Tibial artery (tissue), 4 donors: ENCODE measurements around the gene ZNF835.
A peak's percentile ranks its signal among the peaks of the same experiment; 100 is the strongest.

Source experiments
- DNase-seq, 2 donors: peaks; one replicate each; pipeline ENCODE4 v3.0.0-alpha.2; 2019
- H3K27ac ChIP-seq, 2 donors: fragments of 200-600 bp; sonication (generic) in 1 of 2; 1 replicate in 1 of 2; 2 replicates in 1 of 2; pipeline ENCODE4 v1.5.1; 2018 to 2019; ENCODE audit warnings: mild to moderate bottlenecking in 1 of 2
- H3K27me3 ChIP-seq, 2 donors: fragments of 200-600 bp; sonication (generic) in 1 of 2; one replicate each; pipeline versions ENCODE4 v1.5.1 to v1.6.0; 2016 to 2019
- H3K36me3 ChIP-seq, 3 donors: fragments of 200-600 bp; sonication (generic) in 2 of 3; one replicate each; pipeline ENCODE4 v1.5.1; 2016 to 2019; ENCODE audit warnings: mild to moderate bottlenecking in 2 of 3
- H3K4me1 ChIP-seq, 4 donors: fragments of 200-600 bp; sonication (generic) in 2 of 4; 1 replicate in 3 of 4; 2 replicates in 1 of 4; pipeline ENCODE4 v1.5.1; 2016 to 2019
- H3K4me3 ChIP-seq, 2 donors: fragments of 200-600 bp; sonication (generic) in 1 of 2; 1 replicate in 1 of 2; 2 replicates in 1 of 2; pipeline ENCODE4 v1.5.1; 2018 to 2019; ENCODE audit warnings: mild to moderate bottlenecking in 2 of 2
- H3K9me3 ChIP-seq, 3 donors: fragments of 200-600 bp; sonication (generic) in 1 of 3; one replicate each; pipeline ENCODE4 v1.5.1; 2016 to 2019
- intact Hi-C: fragments of 100-400 bp; cut with DNase I; formaldehyde crosslinking; loops from one replicate; pipeline ENCODE4 v1.15.0; 2023; ENCODE audit warnings: low total_unique reads
- TF ChIP-seq, protein P1 (sequence below), 2 experiments: fragments of 200-600 bp in 1 of 2; fragments of 450-650 bp in 1 of 2; IDR thresholded peaks; one replicate each; pipeline ENCODE4 v1.5.1; 2017 to 2019; ENCODE audit warnings: antibody characterized with exemption in 2 of 2, mild to moderate bottlenecking in 1 of 2, moderate library complexity in 1 of 2

Gene ZNF835

DNA sequence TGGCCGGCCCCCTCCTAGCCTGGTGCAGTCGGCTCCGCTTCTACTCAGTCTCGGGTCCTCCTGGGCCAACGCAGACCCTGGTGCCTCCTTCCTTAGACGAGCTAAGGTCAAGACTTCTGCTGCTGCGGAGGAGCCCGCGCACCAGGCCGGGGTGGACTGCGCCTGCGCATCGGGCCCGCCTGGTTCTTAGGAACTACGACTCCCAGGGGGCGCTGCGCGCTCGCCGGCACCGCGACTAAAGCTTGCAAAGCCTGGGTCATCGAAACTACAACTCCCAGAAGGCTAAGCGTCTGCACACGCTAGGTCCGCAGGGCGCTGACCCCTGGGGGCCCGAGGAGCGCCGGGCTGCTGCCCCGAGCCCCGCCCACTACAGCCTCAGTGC is at the start of gene ZNF835:
Gene ZNF835 (minus strand): TSS at position 145 of the 382 bp plus-strand sequence. CDS start 6,559 bp downstream, outside the sequence.
- H3K4me1 ChIP-seq, result peaks cover 0 to 18% (median 13%) of the 10 kb centered on the region in 4 donors
- no peaks in the 10 kb centered on the region for H3K27me3 ChIP-seq
- H3K4me3 ChIP-seq, result peak within 1 kb of the TSS; percentile 62 to 64
- no peaks in the 10 kb centered on the region for H3K9me3 ChIP-seq
- H3K27ac ChIP-seq, result peak within 1 kb of the TSS; percentile 51 to 67
- H3K36me3 ChIP-seq, result peaks cover 0 to 11% (median 0%) of the 10 kb centered on the region in 3 donors
- TF ChIP-seq, protein P1, sequence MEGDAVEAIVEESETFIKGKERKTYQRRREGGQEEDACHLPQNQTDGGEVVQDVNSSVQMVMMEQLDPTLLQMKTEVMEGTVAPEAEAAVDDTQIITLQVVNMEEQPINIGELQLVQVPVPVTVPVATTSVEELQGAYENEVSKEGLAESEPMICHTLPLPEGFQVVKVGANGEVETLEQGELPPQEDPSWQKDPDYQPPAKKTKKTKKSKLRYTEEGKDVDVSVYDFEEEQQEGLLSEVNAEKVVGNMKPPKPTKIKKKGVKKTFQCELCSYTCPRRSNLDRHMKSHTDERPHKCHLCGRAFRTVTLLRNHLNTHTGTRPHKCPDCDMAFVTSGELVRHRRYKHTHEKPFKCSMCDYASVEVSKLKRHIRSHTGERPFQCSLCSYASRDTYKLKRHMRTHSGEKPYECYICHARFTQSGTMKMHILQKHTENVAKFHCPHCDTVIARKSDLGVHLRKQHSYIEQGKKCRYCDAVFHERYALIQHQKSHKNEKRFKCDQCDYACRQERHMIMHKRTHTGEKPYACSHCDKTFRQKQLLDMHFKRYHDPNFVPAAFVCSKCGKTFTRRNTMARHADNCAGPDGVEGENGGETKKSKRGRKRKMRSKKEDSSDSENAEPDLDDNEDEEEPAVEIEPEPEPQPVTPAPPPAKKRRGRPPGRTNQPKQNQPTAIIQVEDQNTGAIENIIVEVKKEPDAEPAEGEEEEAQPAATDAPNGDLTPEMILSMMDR (IDR thresholded peaks at IDR 0.05), result peak; percentile 26 to 31
- intact Hi-C loops, result loop anchor here (5.0 kb wide), 1 partner anchor 284 kb away; no protein-coding TSS in a partner anchor
- DNase-seq, result peak; percentile 88 to 94

GRCh38 chr19:56720281-56720680 is 48.7 kb upstream of the ZNF835 start:
- intact Hi-C loops, result no loop called here
- TF ChIP-seq, protein P1 (IDR thresholded peaks at IDR 0.05), result no peak
- no peak for DNase-seq
- no peaks in the 10 kb centered on the region for H3K4me1 ChIP-seq
- no peaks in the 10 kb centered on the region for H3K27me3 ChIP-seq
- H3K4me3 ChIP-seq, result no peak overlapping the region
- peaks cover 0 to 8% (median 0%) of the 10 kb centered on the region in 3 donors for H3K9me3 ChIP-seq
- no peak overlapping the region for H3K27ac ChIP-seq
- peaks cover 0 to 3% (median 0%) of the 10 kb centered on the region in 3 donors for H3K36me3 ChIP-seq

DNA sequence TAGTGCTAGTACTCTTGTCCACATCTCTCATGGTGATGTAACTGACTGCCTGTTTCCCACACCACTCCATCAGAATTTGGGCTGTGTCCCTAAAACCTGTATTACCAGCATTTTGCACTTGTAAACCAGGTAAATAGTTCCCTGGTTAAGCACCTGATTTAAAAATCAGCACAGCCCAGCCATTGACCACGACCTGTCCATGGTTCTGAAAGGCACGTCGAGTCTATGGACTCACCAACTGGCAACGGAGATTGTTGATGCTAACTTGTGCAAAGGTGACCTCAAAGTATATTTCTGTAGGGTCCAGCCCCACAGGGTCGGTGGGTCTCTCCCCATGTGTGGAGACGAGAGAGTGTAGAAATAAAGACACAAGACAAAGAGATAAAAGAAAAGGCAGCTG is 46.7 kb upstream of the ZNF835 start:
- DNase-seq, result no peak
- TF ChIP-seq, protein P1 (IDR thresholded peaks at IDR 0.05), result no peak
- Histone ChIP-seq H3K4me1 (no peaks in the 10 kb centered on the region), H3K27me3 (no peaks in the 10 kb centered on the region), H3K36me3 (no peaks in the 10 kb centered on the region), H3K9me3 (no peaks in the 10 kb centered on the region), H3K27ac (no peak overlapping the region), H3K4me3 (no peak overlapping the region)
- intact Hi-C loops, result no loop called here

- intact Hi-C loops, result no loop called here
- TF ChIP-seq, protein P1 (IDR thresholded peaks at IDR 0.05), result no peak
- Histone ChIP-seq H3K27me3 (no peaks in the 10 kb centered on the region), H3K36me3 (peaks cover 0 to 3% (median 0%) of the 10 kb centered on the region in 3 donors), H3K4me3 (no peak overlapping the region), H3K9me3 (no peaks in the 10 kb centered on the region), H3K4me1 (no peaks in the 10 kb centered on the region), H3K27ac (no peak overlapping the region)
- DNase-seq, result no peak
Measured at GRCh38 chr19:56712611-56713276, 41.2 kb upstream of the ZNF835 start.

DNA sequence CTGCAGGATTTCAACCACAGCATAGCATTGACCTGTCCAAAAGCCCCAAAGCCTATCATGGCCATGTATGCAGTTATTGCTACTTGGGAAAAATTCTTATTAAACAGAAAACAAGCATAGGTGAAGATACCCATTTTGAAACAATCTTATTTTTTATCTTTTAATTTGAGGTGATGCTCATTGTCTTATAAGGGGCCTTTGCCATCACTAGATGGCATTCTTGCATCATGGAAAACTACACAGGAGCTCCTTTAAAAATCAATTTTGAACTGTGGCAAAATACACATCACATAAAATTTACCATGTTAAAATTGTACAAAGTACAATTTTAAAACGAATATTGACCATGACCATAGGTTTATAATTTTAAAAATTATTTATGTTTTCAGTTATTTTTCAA is 38.9 kb upstream of the ZNF835 start:
- Histone ChIP-seq H3K9me3 (no peaks in the 10 kb centered on the region), H3K36me3 (peaks cover 0 to 3% (median 0%) of the 10 kb centered on the region in 3 donors), H3K4me3 (no peak overlapping the region), H3K4me1 (no peaks in the 10 kb centered on the region), H3K27me3 (no peaks in the 10 kb centered on the region), H3K27ac (no peak overlapping the region)
- TF ChIP-seq, protein P1 (IDR thresholded peaks at IDR 0.05), result no peak
- no peak for DNase-seq
- intact Hi-C loops, result no loop called here
